ENCODE data around the gene PLAU. TPM values are rescaled to one million over a fixed set of nuclear protein-coding genes. Genes with fewer than 3 reads are reported as not detected.

PLAU gene
- total RNA-seq (2012; rRNA removed) (115 and 123 TPM in 2 replicates), polyA plus RNA-seq (2012; rRNA removed) (230 and 283 TPM in 2 replicates), Bru-seq, nascent RNA (percentile 99 among the genes with signal in this experiment), BruChase-seq, experiment 1, labeled RNA remaining after a 6-hour chase (percentile 100 among the genes with signal in this experiment), BruChase-seq, experiment 2, labeled RNA remaining after a 2-hour chase (percentile 100 among the genes with signal in this experiment)
- polyA plus RNA-seq (2012; cell fraction: cytosol; rRNA removed): 215 and 255 TPM in 2 replicates
- 331 and 562 TPM in 2 replicates for polyA plus RNA-seq (2012; cell fraction: nucleus; rRNA removed; ENCODE audit: low replicate concordance)
- long read RNA-seq, transcript PLAU-201 (11 exons, 2,321 nt): major isoform, 1,075 of 1,464 reads
- long read RNA-seq, partial matches to known transcripts: 260 of 1,464 reads
- long read RNA-seq, other reads (novel, unspliced or antisense): 129 of 1,464 reads

DNA sequence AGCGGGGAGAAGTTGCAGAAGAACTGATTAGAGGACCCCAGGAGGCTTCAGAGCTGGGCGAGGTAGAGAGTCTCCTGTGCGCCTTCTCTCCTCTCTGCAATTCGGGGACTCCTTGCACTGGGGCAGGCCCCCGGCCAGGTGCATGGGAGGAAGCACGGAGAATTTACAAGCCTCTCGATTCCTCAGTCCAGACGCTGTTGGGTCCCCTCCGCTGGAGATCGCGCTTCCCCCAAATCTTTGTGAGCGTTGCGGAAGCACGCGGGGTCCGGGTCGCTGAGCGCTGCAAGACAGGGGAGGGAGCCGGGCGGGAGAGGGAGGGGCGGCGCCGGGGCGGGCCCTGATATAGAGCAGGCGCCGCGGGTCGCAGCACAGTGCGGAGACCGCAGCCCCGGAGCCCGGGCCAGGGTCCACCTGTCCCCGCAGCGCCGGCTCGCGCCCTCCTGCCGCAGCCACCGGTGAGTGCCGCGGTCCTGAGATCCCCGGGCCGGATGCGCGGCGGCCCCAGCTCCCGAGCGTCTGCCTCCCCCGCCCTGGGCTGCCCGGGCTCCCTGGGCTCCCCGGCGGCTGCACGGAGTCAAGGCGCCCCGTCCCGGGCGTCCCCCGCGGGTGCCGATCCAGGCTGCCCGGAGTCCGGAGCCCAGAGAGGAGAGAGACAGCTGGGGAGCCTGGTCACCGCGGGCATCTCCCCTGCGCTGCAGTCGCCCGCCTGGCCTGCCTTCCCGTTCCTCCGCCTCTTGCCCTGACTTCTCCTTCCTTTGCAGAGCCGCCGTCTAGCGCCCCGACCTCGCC lies at the start of gene PLAU:
PLAU (plus strand) TSS at position 369 of the 789 bp plus-strand sequence. CDS start 424 bp downstream, outside the sequence.
- Histone ChIP-seq H3K4me1 (ENCODE audit: control insufficient read depth, insufficient read depth, low read length) (peaks cover 44% of the 10 kb centered on the region), H4K8ac (ENCODE audit: low read depth in 2 of 2, low read length in 2 of 2) (peak within 1 kb of the TSS; percentile 85 to 93), H3K27ac (ENCODE audit: insufficient read depth, low read length) (peak within 1 kb of the TSS; percentile 91), H4K5ac (ENCODE audit: low read depth, low read length) (peak within 1 kb of the TSS; percentile 82), H3K79me1 (ENCODE audit: low read depth in 1 of 2, low read length in 2 of 2) (peaks cover 22 to 68% of the 10 kb centered on the region in 2 experiments), H3K27me3 (ENCODE audit: control insufficient read depth, insufficient read depth, low read length) (no peaks in the 10 kb centered on the region), H2BK120ac (ENCODE audit: low read depth, low read length) (peak within 1 kb of the TSS; percentile 98), H3K23ac (ENCODE audit: low read depth, low read length) (peak within 1 kb of the TSS; percentile 99), H3K18ac (ENCODE audit: low read depth, low read length) (peak within 1 kb of the TSS; percentile 88), H2AK5ac (ENCODE audit: low read depth, low read length) (peak within 1 kb of the TSS; percentile 96), H3K9me1 (ENCODE audit: insufficient read depth, low read length) (peaks cover 34% of the 10 kb centered on the region), H4K20me1 (ENCODE audit: insufficient read depth, low read length) (peaks cover 50% of the 10 kb centered on the region), H2BK5ac (ENCODE audit: low read depth, low read length, poor library complexity, severe bottlenecking) (peak within 1 kb of the TSS; percentile 87), H3K56ac (ENCODE audit: extremely low read depth, insufficient read depth, low read length) (peak within 1 kb of the TSS; percentile 94), H3K4me3 (ENCODE audit: insufficient read depth, low read depth, low read length) (peak within 1 kb of the TSS; percentile 66), H3K9me3 (ENCODE audit: control insufficient read depth, insufficient read depth, low read length) (no peaks in the 10 kb centered on the region), H3K4ac (ENCODE audit: low read depth, low read length) (peak within 1 kb of the TSS; percentile 98), H3K9ac (ENCODE audit: low read depth, low read length) (peak within 1 kb of the TSS; percentile 83), H2BK15ac (ENCODE audit: low read depth, low read length) (peak within 1 kb of the TSS; percentile 78), H3K36me3 (ENCODE audit: control insufficient read depth, insufficient read depth, low read length) (peaks cover 42% of the 10 kb centered on the region), H2AFZ (replicated peaks; ENCODE audit: low read length, poor library complexity) (peak within 1 kb of the TSS; percentile 87), H3K4me2 (ENCODE audit: low read depth, low read length) (peak within 1 kb of the TSS; percentile 89), H3K14ac (replicated peaks; ENCODE audit: low read depth, low read length) (peak within 1 kb of the TSS; percentile 99), H4K91ac (ENCODE audit: insufficient read depth, low read depth, low read length) (peak within 1 kb of the TSS; percentile 96), H2AK9ac (replicated peaks; ENCODE audit: low read depth, low read length, poor library complexity) (peak within 1 kb of the TSS; percentile 95), H2BK20ac (ENCODE audit: low read depth, low read length) (peak within 1 kb of the TSS; percentile 91)
- BruUV-seq (replicated peaks): no TSS peak
- no peak for TF ChIP-seq RFX5 (IDR thresholded peaks at IDR 0.05; ENCODE audit: low read depth, low read length)
- no peak for TF ChIP-seq BHLHE40 (IDR thresholded peaks at IDR 0.05; ENCODE audit: low read depth, low read length)
- no peak for TF ChIP-seq CHD1 (IDR thresholded peaks at IDR 0.05; ENCODE audit: low read depth, low read length)
- TF ChIP-seq MAZ (IDR thresholded peaks at IDR 0.05; ENCODE audit: borderline replicate concordance, low read depth, low read length): peak; percentile 52; the same call in 1 of the 2 replicates
- TF ChIP-seq MAFK (IDR thresholded peaks at IDR 0.05; ENCODE audit: low read depth, low read length): no peak
- TF ChIP-seq POLR2A (IDR thresholded peaks at IDR 0.05; ENCODE audit: low read depth, low read length): peak; percentile 94
- TF ChIP-seq, protein P1, sequence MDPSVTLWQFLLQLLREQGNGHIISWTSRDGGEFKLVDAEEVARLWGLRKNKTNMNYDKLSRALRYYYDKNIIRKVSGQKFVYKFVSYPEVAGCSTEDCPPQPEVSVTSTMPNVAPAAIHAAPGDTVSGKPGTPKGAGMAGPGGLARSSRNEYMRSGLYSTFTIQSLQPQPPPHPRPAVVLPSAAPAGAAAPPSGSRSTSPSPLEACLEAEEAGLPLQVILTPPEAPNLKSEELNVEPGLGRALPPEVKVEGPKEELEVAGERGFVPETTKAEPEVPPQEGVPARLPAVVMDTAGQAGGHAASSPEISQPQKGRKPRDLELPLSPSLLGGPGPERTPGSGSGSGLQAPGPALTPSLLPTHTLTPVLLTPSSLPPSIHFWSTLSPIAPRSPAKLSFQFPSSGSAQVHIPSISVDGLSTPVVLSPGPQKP (IDR thresholded peaks at IDR 0.05; ENCODE audit: borderline replicate concordance, low read depth, low read length): no peak
- TF ChIP-seq FOS (IDR thresholded peaks at IDR 0.05; ENCODE audit: low read depth, low read length): no peak
- TF ChIP-seq CEBPB (IDR thresholded peaks at IDR 0.05; ENCODE audit: low read depth, low read length): no peak
- TF ChIP-seq SMC3 (IDR thresholded peaks at IDR 0.05; ENCODE audit: low read depth, low read length): no peak
- CTCF ChIA-PET: interaction anchor here (0.6 to 1.1 kb wide), 3 partner anchors 24 to 31 kb away, joined by 3 to 5 read pairs (median 3); no protein-coding TSS in a partner anchor
- 0% methylated on average over 34 of the region's 74 CpGs; no CpG with 5 or more reads in 1 of the 2 experiments for WGBS, 2 experiments (ENCODE audit: extremely low coverage in 2 of 2, insufficient read length in 1 of 2)
- ATAC-seq (ENCODE audit: low read depth): peak; percentile 43
- dilution Hi-C loops (cut with HindIII; ENCODE audit: low sequenced_read_pairs, unreplicated experiment) (no loop called here), intact Hi-C loops (cut with micrococcal nuclease) (no loop called here), in situ Hi-C loops (cut with MboI; ENCODE audit: low sequenced_read_pairs) (no loop called here)
- POLR2A ChIA-PET (ENCODE audit: unreplicated experiment): interaction anchor here (0.6 to 3.7 kb wide), 3 partner anchors 17 to 27 kb away, joined by 3 to 34 read pairs (median 4); no protein-coding TSS in a partner anchor
- peak; percentile 57 for DNase-seq
